ENCODE data around the gene PRCD.

PRCD gene

DNA sequence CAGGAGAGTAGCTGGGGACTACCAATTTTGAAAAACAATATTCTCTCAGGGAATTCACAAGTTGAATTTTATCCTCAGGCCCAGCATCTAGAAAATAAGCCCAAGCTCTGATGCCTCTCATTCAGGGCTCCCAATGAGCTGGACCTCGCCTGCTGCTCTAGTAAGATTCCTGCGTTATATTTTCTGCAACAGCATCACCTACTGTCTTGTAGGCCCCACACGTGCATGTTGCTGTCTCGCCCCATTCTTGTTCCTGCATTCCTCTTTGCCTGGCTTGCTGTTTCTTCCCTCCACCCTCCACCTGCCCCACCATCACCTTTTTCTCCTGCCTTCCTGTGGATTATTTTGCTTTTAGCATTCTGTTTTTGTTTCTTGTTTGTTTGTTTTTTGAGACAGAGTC is 54.1 kb downstream of the PRCD start:
- Histone ChIP-seq H3K36me3 (ENCODE audit: control insufficient read depth, insufficient read depth, low read length) (no peaks in the 10 kb centered on the region), H3K9ac (ENCODE audit: low read depth, low read length) (no peak overlapping the region), H3K4me1 (ENCODE audit: control insufficient read depth, insufficient read depth, low read length) (no peaks in the 10 kb centered on the region), H3K4me3 (ENCODE audit: low read depth, low read length) (no peak overlapping the region), H3K9me3 (ENCODE audit: control insufficient read depth, insufficient read depth, low read length) (no peaks in the 10 kb centered on the region), H3K27me3 (ENCODE audit: control insufficient read depth, insufficient read depth, low read length) (peaks cover 3% of the 10 kb centered on the region)

GRCh38 chr17:76594690-76595089 is 54.8 kb downstream of the PRCD start:
- Histone ChIP-seq H3K9ac (ENCODE audit: low read depth, low read length) (no peak overlapping the region), H3K27me3 (ENCODE audit: control insufficient read depth, insufficient read depth, low read length) (peaks cover under 1% of the 10 kb centered on the region), H3K9me3 (ENCODE audit: control insufficient read depth, insufficient read depth, low read length) (no peaks in the 10 kb centered on the region), H3K4me1 (ENCODE audit: control insufficient read depth, insufficient read depth, low read length) (no peaks in the 10 kb centered on the region), H3K4me3 (ENCODE audit: low read depth, low read length) (no peak overlapping the region), H3K36me3 (ENCODE audit: control insufficient read depth, insufficient read depth, low read length) (no peaks in the 10 kb centered on the region)

Data from iPS-15b (cell line).